ENCODE measurements around the gene STARD10.

STARD10 gene

DNA sequence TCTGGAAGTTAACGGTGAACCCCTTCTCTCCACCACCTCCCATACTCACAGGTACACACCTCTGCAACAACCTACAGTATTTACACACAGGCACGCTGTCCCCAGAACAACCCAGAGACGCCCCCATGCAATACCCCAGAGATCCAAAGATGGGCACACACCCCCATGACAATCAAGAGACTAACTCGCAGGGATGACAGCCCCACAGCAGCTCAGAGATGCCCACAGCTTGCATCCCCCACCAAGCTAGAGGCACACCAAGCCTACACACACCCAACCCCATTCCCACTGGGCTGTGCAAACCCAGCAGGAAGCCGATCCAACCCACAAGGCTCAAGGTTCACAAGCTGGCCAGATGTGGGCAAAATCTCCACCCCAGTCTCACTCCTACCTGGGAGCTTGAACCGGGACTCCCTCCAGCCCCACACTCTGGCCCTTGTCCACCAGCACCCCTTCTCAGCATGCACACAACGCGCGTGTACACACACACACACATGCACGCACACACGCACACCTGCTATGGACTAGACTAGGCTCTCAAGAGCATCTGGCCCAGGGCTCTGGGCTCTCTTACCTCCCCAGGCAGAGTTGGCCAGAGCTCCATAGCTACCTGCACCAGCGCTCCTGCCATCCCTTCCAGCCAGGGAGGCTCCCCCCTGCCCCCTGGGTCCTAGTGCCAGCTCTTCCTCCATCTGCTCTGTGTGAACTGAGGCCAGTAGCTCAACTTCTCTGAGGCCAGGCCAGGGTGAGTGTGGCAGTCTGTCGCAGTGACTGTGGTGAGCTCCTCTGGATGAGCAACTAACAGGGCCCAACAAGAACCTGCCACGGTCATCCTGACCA is 11.5 kb downstream of the STARD10 start:
- H3K4me3 ChIP-seq (replicated peaks; ENCODE audit: low read depth, low read length): no peak overlapping the region
- no peak for DNase-seq (ENCODE audit: extremely low read depth, low read depth)
- TF ChIP-seq, protein P1, sequence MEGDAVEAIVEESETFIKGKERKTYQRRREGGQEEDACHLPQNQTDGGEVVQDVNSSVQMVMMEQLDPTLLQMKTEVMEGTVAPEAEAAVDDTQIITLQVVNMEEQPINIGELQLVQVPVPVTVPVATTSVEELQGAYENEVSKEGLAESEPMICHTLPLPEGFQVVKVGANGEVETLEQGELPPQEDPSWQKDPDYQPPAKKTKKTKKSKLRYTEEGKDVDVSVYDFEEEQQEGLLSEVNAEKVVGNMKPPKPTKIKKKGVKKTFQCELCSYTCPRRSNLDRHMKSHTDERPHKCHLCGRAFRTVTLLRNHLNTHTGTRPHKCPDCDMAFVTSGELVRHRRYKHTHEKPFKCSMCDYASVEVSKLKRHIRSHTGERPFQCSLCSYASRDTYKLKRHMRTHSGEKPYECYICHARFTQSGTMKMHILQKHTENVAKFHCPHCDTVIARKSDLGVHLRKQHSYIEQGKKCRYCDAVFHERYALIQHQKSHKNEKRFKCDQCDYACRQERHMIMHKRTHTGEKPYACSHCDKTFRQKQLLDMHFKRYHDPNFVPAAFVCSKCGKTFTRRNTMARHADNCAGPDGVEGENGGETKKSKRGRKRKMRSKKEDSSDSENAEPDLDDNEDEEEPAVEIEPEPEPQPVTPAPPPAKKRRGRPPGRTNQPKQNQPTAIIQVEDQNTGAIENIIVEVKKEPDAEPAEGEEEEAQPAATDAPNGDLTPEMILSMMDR (IDR thresholded peaks at IDR 0.05; ENCODE audit: low read depth, low read length, missing control alignments): no peak

DNA sequence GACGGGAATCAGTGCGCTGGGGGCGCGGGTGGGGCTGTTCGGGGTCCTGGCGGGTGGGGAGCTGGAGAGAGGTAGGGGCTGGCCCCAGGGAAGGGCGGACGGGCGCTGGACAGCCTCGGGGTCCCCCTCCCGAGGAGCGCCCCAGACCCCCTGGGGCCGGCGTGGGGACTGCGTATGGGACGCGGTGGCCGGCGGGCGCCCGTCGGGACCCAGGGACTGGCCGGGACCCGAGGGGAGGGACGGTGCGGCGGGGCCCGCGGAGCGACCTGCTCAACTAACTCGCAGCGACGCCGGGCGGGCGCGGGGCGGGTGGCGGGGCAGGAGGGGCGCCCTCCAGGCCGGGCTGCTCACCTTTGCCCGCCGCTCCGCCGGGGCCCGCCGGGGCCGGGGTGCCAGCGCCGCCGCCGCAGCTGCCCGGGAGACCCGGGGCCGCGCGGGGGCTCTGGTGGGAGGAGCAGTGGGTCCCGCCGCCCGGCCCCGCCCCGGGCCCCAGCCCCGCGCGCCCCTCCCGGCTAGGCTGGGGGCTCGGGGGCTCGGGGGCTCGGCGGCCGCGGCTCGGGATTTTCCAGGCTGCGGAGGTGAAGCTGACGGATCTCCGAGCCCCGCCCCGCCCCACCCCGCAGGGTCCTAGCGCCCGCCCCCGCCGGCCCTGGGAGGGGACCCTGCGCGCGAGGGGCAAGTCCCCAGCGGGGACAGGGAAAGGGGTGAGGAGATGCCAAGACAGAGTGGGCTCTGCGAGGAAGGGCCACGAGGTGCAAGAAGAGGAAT is 12.3 kb downstream of the STARD10 start:
- peak overlapping the region; percentile 40 for H3K4me3 ChIP-seq (replicated peaks; ENCODE audit: low read depth, low read length)
- DNase-seq (ENCODE audit: extremely low read depth, low read depth): no peak
- TF ChIP-seq, protein P1 (IDR thresholded peaks at IDR 0.05; ENCODE audit: low read depth, low read length, missing control alignments): no peak

DNA sequence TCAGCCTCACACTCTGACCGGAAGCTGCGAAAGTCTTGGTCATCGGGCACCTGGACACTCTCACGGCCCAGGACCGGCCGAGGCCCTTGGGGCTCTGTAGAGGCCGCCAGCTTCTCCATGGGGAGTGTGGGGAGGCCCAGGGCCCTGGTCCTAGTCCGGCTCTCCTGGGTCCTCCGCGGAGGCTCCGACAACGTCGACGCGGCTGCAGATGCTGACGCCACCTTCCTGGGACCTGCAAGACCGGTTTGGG is 12.9 kb downstream of the STARD10 start:
- H3K4me3 ChIP-seq (replicated peaks; ENCODE audit: low read depth, low read length): peak overlapping the region; percentile 40
- no peak for DNase-seq (ENCODE audit: extremely low read depth, low read depth)
- TF ChIP-seq, protein P1 (IDR thresholded peaks at IDR 0.05; ENCODE audit: low read depth, low read length, missing control alignments): no peak

DNA sequence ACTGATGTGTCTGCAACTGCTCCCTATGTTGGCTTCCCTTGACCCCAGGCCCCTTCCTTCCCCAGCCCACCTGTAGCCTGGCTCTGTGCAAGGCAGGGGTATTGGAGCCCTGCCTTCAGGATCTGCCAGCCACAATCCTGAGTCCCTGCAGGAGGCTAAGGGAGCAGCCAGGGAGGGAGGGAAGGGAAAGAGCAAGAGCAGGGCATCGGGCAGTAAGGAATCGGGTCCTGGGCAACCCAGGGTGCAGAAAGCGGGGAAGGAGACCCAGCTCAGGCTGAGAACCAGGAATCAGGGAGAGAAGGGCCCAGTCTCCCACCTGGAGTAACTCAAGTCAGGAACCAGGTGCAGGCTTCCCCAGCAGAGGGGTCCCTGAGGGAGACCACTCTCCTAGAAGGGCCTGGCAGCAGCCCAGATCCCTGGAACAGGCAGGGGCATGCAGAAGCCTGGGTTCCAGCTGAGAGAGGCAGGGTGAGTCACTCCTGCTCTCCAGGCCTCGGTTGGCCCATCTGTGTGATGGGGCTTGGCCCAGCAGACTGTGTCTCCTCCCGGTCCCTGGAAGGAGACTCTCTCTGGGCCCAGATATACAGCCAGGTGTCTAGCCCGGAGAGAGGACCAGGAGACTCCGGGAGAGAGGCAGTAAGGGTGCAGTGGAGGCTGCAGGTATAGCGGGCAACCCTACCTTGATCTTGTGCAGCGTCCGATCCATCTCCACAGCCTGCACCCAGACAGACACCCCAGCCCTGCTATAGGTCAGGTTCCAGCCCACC is 13.4 kb downstream of the STARD10 start:
- H3K4me3 ChIP-seq (replicated peaks; ENCODE audit: low read depth, low read length): peak overlapping the region; percentile 40
- no peak for DNase-seq (ENCODE audit: extremely low read depth, low read depth)
- TF ChIP-seq, protein P1 (IDR thresholded peaks at IDR 0.05; ENCODE audit: low read depth, low read length, missing control alignments): no peak

DNA sequence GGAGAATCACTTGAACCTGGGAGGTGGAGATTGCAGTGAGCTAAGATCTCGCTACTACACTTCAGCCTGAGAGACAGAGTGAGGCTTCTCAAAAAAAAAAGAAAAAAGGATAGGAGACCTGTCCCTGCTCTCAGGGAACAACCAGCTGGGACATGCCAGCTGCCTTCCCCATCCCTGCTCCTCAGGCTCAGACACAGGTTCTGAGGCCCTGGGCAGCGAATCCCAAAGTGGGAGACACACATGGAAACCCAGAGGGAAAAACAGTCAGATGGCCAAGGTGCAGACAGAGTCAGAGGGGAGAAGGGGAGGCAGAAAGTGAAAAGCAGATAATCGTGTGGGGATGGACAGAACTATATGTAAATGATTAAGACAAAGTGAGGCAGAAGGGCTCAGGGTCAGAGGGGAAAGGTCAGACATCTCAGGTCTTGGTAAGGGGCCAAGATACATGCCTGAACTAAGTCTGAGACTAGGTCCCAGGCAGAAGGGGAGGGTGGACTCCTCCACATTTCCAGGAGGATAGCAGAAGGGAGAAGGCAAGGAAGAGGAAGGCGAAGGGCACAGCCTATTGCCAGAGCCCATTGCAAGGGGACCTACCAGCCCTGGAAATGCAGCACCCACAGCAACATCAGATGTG is 14.2 kb downstream of the STARD10 start:
- no peak overlapping the region for H3K4me3 ChIP-seq (replicated peaks; ENCODE audit: low read depth, low read length)
- DNase-seq (ENCODE audit: extremely low read depth, low read depth): no peak
- TF ChIP-seq, protein P1 (IDR thresholded peaks at IDR 0.05; ENCODE audit: low read depth, low read length, missing control alignments): no peak

All from HFF-Myc (cell line).